HG02840 (cell line): Measurements from ENCODE around the gene HSPB3.
"Not testable (repeated sequence)": the region's sequence is repeated elsewhere in the genome, so short reads cannot be mapped to it uniquely, and the experiment has no call there.

Source experiments
- ATAC-seq: cut with Tn5 transposase; IDR thresholded peaks from one replicate; pipeline ENCODE4 v1.9.1; 2021; ENCODE audit warnings: mild to moderate bottlenecking, moderate library complexity, moderate number of reproducible peaks; ENCODE audit not compliant: unreplicated experiment, low FRiP score

HSPB3 gene, protein sequence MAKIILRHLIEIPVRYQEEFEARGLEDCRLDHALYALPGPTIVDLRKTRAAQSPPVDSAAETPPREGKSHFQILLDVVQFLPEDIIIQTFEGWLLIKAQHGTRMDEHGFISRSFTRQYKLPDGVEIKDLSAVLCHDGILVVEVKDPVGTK

GRCh38 chr5:54455413-54456157 is at the start of gene HSPB3:
TSS of gene HSPB3 (plus strand) at chr5:54455699. CDS start at chr5:54455790, 91 bp downstream.
- no peak for ATAC-seq

GRCh38 chr5:54411176-54411575 is 44.3 kb upstream of the HSPB3 start:
- no peak for ATAC-seq

DNA sequence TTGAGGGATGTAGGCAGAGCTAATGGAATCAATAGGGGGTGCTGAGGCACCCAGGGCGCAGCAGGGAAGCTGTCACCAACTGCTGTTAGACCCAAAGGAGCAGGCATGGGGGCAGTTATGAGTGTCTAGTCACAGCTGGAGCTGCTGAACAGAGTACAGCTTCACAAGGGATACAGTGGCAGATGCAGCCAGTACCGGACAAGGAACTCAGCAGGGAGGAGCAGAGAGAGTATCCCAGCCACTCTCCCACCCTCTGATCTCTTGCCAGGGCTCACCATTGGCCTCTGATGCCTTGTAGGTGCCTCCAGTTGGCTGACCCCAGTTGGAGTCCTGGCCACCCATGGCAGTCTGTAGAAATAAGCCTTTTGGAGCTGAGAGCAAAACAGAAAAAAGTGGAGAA is 42.6 kb upstream of the HSPB3 start:
- no peak for ATAC-seq

DNA sequence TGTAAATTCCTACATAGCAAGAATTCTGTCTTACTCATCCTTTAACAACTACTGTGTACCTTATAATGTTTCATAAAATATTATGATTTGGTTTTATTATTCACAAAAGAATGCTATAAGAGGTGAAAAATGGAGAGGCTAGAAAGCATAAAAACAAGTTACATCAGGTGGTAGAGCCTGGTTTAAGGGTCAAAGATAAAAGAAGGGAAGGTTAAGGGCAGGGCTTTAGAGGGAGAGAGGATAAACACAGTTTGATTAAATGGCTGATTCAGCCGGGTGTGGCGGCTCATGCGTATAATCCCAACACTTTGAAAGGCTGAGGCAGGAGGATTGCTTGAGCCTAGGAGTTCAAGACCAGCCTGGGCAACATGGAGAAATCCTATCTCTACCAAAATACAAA is 40.4 kb upstream of the HSPB3 start:
- ATAC-seq: no peak

- ATAC-seq: no peak
Observed at GRCh38 chr5:54415896-54416601, 39.5 kb upstream of the HSPB3 start.

DNA sequence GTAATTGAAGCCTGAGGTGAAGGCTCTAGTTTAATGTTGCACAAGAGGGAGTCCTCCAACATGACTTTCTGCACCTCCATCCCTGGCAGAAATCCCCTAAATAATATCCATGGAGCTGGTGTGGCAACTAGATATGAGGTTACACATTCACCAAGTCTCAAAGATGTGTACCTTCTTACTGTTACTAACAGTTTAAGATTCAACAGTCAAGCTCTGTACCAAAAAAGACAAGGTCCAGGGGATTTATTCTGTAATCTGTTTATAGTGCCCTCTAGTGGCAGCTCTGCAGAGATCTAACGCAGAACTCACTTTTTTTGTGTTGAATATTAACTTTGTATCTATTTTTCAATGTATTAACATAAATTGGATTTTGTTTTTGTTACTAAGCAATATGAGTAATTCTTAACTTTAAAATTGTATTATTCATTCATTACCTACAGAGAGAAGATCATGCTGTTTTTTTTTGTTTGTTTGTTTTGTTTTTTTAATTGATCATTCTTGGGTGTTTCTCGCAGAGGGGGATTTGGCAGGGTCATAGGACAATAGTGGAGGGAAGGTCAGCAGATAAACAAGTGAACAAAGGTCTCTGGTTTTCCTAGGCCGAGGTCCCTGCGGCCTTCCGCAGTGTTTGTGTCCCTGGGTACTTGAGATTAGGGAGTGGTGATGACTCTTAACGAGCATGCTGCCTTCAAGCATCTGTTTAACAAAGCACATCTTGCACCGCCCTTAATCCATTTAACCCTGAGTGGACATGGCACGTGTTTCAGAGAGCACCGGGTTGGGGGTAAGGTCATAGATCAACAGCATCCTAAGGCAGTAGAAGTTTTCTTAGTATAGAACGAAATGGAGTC is 35.7 kb upstream of the HSPB3 start:
- ATAC-seq: not testable (repeated sequence)

GRCh38 chr5:54420511-54420910 is 35.0 kb upstream of the HSPB3 start:
- not testable (repeated sequence) for ATAC-seq

GRCh38 chr5:54421976-54422375 is 33.5 kb upstream of the HSPB3 start:
- ATAC-seq: no peak

DNA sequence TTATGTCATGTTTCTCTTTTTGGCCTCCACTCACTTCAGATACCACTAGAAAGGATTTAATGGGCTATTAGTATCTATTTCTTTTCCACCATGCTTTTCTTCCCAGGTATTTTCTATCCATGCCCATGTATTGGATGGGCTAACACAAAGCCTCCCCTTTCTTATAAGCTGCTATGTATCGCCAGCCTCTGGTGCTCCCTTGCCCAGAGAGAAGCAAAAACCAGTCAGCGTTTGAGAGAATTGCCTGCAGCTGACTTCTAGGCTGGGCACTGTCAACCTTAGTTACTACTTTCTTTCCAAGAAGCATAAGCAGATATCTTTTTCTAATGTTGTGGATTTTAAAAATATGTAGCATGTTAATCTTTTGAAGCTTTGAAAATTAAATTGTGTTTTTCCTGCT is 30.2 kb upstream of the HSPB3 start:
- ATAC-seq: no peak

DNA sequence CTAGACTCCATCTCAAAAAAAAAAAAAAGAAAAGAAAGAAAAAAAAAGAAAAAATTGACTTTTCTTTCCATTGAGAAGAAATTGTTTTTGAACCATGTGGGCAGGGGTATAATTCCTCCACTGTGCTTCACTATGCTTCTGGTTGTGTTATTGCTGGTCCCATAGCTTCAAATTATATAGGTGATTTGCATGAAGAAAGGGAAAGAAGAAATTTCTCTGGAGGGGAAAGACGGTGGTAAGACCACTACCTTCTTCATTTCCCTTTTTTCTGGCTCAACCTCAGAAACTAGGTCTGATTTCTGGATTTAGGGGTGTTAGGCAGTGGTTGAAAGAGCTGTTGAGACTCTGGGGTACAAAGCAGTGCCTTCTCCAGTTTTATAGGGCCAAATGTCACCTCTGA is 29.3 kb upstream of the HSPB3 start:
- no peak for ATAC-seq

DNA sequence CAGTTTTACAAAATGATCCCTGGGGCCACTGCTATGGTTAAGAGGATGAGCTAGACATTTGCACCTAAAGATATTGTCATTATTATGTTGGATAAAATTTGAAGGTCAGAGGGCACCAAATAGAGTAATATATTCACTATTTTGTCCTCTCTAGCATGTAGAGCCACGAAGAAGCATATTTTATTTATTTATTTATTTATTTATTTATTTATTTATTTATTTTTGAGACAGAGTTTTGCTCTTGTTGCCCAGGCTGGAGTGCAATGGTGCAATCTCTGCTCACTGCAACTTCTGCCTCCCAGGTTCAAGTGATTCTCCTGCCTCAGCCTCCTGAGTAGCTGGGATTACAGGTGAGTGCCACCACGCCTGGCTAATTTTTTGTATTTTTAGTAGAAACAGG is 20.8 kb upstream of the HSPB3 start:
- not testable (repeated sequence) for ATAC-seq

- ATAC-seq: no peak
Observed at GRCh38 chr5:54438620-54439389, 16.7 kb upstream of the HSPB3 start.

DNA sequence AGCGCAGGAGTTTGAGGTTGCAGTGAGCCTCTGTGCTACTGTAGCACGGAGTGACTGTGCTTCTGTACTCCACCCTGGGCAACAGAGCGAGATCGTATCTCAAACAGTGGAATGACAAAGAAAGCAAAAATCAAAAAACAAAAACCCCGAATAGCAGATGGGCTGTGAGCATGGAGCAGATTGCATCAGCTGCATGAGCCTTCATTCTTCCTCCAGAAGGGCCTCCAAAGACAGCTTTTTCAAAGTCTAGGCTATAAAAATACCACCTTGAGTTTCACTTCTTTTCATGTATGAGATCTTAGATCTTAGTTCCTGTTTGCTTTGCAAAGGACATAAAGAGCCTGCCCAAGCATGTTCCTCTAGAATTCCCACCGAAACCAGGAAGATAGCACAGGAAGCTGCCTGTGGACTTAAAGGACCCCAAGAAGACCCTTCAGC is 15.0 kb upstream of the HSPB3 start:
- peak; percentile 75 for ATAC-seq

GRCh38 chr5:54442271-54442670 is 13.2 kb upstream of the HSPB3 start:
- no peak for ATAC-seq

DNA sequence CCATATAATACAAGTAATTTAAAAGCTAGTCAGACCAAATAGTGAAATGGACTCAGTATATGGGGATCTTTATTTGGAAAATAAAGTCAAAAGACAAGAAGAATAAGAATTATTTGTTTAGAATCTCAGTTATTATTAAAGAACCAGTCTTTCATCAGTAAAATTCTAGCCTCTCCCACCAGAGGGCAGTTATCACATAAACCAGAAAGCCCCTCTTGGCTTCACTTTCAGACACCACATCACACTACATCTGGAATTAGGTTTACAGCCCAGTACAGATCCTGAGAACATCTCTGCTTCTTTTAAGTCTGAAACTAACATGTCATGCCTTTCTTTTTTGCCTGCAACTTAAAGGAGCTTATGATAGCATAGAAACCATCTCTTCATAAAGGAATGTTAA is 12.2 kb upstream of the HSPB3 start:
- no peak for ATAC-seq

DNA sequence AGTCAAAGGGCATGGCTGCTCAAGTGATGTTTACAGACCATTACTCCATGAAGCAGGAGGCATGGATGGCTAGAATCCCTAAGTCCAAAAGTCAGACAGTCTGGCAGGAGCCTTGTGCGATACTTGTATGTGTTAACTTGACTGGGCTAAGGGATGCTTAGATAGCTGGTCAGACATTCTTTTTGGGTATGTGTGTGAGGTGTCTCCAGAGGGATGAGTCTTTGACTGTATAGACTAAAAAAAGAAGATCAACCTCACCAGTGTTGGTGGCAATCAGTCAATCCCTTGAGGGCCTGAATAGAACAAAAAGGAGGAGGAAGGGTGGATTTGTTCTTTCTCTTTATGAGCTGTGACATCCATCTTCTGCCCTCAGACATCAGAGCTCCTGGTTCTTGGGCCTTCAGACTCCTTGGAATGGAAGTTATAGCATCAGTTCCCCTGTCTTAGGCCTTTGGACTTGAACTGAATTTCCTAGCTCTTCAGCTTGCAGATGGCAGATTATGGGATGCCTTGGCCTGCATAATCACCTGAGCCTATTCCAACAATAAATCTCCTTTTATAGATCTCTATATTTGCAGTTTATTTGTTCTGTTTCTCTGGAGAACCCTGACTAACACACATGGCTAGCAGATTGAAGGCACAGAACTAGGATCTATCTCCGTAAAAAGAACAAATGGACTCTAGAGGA is 9.7 kb upstream of the HSPB3 start:
- no peak for ATAC-seq

DNA sequence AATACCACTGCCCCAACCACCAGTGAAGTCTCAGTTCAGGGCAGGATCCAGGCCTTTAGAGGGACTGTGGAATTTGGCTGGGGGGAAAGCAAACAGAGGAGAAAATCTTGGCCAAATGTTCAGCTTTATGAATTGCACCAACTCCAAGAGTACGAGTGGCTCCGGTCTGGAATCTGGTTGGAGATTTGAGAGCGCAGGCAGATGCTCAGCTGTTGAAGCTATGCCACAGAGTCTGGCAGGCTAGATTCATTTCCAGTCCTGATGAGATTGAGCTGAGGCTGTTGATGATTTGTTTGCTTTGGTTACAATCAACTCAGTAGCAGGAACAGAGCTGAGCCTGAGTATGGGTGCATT is 9.1 kb upstream of the HSPB3 start:
- no peak for ATAC-seq

DNA sequence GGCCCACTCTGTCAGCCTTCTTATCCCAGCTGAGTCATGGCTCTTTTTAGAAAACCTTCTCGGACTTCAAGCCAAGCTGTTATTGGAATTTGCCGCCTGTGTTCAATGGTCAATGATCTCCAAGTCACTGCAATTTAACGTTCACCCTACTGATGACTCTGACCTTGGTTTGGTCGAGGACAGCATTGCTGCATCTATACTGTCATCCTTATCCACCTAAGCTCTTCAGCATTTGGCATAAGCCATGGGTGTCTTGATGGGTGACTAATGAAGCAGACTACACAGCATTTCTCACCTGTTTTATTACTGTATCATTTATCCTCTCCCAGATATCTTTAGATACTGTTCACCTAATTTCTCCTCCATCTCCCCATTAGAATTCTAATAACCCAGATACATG is 5.6 kb upstream of the HSPB3 start:
- no peak for ATAC-seq

DNA sequence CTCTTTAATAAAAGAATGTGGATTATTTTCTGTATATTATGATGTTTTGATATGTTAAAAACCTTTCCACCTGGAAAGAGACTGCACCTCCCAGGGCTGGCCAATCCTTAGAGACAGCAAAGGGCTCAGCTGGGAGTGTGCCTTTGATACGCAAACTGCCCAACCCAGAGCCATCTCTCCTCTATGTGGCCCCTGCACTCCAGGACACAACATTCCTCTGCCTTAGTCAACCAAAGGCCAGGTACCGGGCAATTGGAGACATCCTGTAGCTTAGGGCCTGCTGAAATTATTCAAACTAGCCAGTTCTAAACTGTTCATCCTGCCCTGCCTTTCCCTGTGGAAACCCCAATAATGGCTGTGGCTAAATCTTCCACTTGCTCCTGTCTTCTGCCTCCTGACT is 5.0 kb upstream of the HSPB3 start:
- ATAC-seq: no peak

DNA sequence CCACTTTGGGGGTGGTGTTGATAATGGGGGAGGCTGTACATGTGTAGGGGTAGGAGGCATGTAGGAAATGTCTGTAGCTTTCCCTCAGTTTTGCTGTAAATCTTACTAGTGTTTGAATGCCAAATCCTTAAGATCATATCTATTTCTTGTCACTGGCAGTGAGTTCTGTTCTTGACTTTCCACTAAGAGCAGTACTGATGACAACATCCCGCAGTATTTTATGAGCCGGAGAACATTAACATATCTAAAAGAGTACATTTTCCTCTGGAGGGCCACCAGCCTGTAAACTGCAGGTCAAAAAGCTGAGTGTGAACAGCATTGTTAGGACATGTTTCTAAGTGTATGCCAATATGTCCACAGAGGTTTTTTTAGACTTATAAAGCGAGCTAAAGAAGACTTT is 2.5 kb upstream of the HSPB3 start:
- ATAC-seq: no peak
